GM21717 (cell line): Measurements from ENCODE around the gene IL12RB2.
"Not testable (repeated sequence)": the region's sequence is repeated elsewhere in the genome, so short reads cannot be mapped to it uniquely, and the experiment has no call there.

ENCODE experiments used
- ATAC-seq: cut with Tn5 transposase; IDR thresholded peaks from one replicate; pipeline ENCODE4 v1.9.1; 2021; ENCODE audit warnings: mild to moderate bottlenecking, moderate library complexity; ENCODE audit not compliant: unreplicated experiment

IL12RB2 gene

DNA sequence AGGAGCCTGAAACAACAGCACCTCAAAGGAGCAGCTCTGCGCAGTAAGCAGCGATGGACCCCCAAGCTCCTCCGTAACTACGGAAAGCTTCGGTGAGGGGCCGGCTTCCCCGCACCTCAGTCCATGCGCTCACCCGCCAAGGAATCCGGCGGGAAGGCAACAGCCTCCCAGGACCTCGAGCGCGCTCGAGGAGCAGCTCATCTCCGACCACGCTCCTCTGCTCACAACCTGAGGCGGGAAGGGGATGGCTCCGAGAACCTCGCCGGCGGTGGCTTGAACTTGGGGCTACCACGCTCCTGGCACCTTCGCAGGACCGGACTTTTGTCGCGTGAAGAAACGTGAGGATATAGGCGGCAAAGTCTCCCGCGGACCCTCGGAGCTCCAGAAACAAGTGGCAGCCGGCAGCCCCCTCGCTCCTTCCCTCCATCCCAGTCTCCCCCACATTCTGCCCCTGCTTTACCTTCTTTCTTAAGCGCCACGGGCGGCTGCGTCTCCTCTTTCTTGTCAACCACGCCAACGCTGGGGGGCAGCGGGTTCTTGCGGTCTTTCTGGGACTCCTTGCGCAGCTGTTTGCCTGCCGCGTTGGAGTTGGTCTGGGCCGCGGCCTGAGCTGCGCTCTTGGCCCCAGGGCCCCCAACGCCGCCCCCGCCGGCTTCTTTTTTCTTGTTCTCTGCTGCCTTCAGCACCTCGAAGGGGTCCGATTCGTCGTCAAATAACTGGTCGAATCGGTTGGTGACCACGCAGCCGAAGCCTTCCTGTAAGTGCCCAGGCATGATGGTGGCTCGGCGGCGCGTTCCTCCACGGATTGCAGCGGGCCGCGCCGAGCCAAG is 122.1 kb downstream of the IL12RB2 start:
- peak; percentile 8 for ATAC-seq

DNA sequence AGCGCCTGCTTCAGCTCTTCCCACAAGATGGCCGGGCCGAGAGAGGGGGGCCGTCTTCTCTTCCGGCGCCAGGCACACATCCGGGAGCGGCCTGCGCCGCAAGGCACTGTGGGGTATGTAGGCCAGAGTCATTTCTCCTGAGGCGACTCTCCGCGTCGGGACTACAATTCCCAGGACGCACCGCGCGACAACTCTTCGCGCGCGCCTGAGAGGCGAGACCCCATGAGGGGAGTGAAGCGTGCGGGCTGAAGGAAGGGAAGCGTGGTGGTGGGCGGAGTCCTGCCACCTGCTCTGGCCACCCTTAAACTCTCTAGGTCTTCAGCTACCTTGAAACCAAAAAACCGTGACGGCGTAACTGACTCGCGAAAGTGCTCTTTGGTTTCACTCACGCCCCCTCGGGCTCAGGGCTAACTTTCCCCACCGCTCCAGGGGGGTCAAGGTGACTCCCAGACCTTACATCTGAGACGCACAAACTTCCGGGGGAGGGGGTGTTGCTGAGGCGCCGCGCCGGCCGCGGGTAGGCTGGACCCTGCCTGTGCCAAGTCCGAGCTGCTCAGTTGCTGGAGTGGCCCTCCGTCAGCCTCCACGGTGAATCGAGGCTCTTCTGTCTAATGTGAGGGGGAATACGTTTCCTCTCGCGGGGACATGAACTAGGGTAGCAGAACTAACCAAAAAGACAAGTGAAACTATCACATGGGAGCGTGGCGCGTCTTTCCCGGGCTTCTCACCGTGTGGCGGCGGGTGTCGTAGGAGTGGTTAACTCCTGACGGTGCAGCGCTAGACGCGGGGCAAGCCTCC is 122.9 kb downstream of the IL12RB2 start, which contains the start of gene SERBP1:
Gene SERBP1, minus strand, starts transcription at position 45 of the 798 bp plus-strand sequence. CDS start 102 bp downstream, outside the sequence.
- ATAC-seq, result peak; percentile 89

DNA sequence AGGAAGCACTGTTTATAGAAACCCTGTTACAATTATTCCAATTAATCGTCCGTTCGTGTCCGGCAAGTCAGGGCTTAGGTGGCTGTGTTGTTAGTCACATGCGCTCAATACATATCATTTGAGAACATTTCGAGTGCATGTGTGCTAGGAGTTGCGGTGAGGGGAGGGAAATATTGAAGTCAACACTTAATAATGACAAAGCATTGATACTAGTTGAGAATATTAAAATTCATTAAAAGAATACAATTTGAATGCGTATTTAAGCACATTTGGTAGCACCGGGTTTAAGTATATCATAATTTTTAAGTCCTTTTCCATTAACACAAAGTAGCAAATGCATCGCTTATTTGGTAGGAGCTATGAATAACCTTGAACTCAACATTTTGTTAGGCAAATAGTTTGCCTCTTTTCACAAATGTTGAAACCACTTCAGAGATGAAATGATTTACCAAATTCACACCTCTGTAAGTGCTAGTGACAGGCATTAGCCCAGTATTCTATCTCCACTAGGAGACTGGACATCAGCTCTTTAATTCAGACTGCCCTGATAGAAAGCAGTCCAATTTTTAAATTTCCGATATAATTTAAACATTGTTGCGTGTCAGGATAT is 123.6 kb downstream of the IL12RB2 start:
- ATAC-seq, result no peak

DNA sequence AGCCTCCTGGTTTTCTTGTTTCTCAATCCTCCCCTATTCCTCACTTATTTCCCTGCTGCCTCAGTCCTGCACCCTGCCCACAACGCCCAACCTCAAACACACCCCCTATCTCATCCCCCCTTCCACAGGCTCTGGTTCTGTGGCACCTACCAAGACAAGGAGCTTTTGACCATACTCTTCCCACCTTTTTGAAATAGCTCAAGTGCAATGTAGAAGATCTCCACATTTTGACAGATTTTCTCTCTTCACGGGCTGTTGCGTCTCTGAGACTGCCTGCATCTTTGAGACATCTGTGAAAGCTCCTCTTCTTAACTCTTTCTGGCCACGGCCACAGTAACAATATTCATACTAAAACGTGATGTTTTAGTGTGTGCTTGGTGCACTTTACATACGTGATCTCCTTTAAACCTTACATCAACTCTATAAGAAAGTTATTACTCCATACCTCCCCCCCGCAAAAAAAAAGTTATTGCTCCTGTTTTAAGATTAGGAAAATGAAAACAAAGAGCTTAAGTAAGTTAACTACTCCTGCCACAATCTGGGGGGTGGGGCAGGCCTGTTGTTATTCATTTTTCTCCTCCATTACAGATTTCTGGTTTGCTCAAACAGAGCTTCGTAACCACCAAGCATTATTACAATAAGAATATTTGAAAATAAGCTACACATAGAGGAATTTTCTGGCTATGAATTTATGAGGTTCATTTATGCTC is 124.4 kb downstream of the IL12RB2 start:
- ATAC-seq, result no peak

DNA sequence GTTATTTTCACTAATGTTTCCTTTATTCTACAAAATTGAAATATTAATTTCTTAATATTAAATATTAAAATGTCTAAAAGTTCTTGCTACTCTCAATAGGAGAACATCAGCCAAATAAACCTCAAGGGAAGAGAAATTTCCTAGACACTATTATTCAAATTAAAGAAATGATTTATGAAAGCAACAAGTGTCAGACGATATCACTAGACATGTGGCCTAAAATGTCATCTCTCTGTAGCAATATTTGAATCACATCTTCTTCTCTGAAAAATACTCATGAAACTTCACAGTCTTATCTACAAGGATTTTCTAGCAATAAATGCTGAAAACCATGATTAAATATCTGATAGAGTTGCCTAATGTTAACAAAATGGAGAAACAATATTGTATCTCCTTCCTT is 125.1 kb downstream of the IL12RB2 start:
- no peak for ATAC-seq

DNA sequence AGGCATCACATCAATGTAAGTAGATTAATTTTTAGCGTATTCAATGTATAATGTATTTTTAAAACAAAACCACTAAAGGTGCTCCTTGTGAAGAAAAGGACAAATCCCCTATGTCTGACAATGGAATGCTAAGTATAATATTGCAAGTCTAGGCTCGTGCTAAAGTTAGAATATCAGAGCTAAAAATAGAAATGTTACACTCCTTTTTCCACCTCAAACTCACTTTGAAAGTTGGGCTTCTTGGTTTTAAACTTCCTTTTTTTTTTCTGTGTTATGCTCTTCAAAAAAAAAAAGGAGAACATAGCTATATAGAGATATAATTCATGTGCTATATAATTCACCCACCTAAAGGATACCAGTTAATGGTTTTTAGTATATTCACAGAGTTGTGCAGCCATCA is 126.2 kb downstream of the IL12RB2 start:
- no peak for ATAC-seq

DNA sequence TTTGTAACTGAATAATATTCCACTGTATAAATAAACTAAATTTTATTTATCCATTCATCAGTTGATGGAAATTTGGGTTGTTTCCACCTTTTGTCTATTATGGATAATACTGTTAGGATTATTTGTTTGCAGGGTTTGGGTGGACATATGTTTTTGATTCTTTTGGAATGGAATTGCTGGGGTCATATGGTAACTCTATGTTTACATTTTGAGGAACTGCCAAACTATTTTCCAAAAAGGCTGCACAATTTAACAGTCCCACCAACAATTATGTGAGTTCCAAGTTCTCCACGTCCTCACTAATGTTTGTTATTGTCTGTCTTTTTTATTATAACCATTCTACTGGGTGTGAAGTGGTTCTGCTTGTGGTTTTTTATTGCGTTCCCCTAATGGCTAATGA is 126.8 kb downstream of the IL12RB2 start:
- ATAC-seq, result no peak

DNA sequence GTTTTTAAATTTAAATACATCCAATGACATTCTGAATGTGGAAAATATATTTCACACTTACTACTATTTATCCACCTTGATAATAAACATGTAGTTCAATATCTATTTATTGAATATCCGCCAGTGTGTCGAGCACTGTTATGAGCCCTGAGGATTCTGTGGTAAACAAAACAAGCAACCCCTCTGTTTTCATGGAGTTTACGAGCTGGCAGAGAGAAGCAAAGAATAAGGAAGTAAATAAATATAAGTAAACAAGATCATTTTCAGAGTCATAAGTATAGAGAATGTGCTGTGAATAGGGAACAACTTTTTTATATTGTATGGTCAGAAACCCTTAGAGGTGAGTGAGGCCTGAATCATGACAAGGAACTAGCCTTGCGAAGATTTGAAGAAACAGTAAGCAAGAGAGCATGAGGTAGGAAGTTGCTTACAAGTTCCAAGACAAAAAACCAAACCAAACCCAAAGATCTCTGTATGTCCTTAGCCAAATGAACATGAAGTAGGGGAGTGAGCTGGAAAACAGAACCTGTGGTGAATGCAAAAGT is 128.9 kb downstream of the IL12RB2 start:
- ATAC-seq, result no peak

DNA sequence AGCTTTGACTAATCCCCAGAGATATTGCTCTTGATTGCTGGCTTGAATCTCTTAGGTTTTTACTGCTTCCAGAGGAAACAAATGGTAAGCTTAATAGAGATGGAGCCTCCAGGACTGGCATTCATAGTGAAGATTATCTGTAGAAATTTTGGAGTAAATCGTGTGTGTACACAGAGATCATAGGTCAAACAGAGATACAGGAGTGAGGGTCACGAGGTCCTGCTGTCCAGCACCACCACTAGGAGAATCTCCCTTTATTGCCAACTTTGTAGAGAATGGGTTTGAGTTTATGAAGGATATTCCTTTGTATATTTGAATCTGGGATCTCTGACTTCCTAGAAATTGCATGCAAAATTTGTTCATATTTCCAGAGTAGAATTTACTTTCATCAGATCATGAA is 130.3 kb downstream of the IL12RB2 start:
- no peak for ATAC-seq

DNA sequence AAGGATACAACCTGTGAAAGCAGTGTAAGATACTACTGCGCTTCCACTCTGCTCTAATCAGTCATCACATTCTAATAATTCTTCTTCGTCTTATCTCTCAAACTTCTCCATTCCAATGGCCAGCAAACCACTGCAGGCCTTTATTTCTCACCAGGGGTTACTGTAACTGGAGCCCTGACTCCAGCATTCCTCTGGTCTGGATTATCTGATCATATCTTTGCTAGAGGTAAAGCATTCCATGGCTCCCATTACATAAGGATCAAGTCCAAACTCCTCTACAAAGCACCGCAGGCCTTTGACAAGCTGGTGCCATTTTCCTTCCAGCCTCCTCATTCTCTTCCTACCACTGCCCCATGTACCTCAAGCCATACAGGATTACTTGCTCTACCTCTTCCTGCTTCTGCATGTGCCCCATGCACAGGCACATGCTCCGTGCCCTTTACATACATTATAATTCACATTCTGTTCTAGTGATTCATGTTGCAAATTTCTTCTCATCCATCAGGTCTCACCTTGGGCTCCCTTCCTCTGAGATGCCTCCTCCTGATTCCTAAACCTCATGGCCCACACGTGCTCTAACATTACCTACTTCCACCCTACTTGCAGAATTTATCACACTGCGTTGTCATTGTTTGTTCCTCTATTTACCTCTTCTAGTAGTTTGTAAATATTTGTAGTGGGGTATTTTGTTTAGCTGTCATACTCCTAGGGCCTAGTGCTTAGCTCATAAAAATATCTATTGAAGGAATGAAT is 131.8 kb downstream of the IL12RB2 start:
- ATAC-seq, result no peak

DNA sequence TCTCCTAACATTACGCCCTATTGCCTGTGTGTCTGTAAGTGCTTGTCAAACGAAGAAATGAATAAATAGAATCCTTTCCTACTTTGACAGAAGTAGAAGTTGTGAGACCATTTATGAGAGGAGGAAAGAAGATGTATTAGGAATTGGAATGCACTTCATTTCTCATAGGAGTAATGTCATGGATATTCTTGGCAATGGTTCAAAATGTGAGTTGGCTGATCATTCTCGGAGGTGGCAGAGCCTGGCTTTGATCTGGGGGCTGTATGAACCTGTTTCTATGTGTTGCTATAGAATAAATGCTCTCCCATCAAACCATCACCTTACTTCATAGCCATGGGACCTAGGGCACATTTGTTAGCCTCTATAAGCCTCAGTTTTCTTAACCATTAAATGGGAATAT is 132.7 kb downstream of the IL12RB2 start:
- no peak for ATAC-seq

DNA sequence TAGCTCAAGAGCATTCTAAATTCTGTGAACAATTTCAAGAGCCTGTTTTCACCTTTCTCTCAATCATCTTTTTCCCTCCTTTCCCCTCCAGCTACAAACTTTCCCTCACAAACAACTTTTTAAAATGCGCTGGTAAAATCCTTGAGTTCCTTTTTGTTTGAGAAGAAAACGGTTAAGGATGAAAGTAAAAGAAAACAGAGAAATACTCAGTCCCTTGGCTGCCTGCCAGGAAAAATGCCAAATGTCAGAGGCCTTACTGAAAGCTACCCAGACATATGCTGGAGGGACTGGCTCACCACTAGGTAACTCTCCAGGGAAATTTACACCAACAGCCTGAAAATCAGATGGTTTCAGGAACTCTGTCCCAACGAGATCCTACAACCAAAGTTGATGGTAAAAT is 133.5 kb downstream of the IL12RB2 start:
- no peak for ATAC-seq

DNA sequence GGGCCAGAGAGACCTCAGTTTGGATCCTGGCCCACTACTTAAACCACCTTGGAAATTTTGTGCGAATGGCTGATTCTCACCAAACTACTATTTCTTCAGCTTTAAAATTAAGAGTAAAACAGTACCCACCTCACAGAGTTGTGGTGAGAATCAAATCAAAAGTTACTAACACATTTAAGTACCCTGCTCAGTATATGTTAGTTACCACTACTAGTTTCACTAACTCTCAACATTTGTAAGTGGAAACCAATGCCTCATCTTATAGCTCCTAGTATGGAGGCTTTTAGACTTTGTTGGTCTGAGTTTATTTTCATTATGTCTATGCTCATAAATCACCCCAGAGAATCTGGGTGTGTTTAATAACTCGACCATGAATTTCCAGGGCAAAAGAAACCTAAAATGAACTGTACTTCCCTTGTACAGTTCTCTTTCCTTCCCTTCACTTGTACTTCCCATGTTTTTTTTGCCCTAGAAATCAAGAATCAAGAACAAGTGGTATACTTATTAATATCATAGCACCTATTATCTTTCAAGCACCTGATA is 134.1 kb downstream of the IL12RB2 start:
- ATAC-seq, result no peak

DNA sequence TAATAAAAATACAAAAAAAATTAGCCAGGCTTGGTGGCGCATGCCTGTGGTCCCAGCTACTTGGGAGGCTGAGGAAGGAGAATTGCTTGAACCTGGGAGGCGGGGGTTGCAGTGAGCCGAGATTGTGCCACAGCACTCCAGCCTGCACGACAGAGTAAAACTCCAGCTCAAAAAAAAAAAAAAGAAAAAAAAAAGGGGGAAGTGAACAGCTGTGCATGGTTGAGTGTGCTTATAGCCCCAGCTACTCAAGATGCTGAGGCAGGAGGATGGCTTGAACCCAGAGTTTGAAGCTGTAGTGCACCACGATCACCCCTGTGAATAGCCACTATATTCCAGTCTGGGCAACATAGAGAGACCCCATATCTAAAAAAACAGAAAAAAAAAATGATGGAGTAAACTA is 138.3 kb downstream of the IL12RB2 start:
- ATAC-seq, result not testable (repeated sequence)
